ENCODE results near the gene PPP1R1B.

The PPP1R1B gene

DNA sequence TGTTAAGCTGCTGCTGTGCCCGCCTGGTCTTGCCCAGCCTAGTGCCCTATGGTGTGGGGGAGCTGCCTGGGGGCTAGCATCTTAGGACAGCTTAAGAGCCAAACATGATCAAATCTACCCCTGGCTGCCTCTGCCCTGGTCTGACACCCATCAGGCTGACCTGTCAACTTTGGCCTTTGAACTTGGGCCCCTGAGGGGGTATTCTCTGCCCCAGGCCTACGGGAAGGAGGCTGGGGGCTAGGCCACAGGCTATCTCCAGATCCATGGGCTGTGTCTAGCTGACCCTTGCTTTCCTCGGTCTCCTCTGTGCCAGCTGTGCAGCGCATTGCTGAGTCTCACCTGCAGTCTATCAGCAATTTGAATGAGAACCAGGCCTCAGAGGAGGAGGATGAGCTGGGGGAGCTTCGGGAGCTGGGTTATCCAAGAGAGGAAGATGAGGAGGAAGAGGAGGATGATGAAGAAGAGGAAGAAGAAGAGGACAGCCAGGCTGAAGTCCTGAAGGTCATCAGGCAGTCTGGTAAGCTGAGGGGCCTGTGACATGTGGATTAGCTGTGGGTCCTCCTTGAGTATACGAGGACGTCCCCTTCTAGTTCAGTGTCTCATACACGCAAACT, 6.9 kb downstream of the PPP1R1B start:
- no peak for DNase-seq (ENCODE audit: low read depth)

DNA sequence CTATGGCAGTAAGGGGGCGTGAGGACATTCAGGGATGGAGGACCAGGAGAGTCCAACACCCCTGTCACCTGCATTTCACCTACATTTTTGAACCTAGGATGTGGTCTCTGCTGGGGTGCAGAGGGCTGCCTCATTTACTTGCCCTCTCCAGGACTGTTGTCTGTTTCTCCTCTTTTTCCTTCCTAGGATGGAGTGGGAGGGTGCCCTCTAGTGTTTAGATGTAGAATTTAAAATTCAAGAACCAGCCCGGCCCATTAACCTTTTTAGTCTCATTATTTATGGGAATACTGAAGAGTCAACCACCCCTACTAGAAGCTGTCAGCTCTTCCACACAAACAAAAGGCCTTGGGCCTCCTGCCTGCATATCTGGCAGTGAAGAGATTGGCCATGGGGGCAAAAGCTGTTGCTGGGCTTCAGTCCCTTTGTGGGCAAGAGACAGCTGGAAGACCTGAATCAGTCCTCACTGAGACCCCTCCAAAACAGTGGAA, 7.7 kb downstream of the PPP1R1B start:
- DNase-seq (ENCODE audit: low read depth): peak; percentile 55

DNA sequence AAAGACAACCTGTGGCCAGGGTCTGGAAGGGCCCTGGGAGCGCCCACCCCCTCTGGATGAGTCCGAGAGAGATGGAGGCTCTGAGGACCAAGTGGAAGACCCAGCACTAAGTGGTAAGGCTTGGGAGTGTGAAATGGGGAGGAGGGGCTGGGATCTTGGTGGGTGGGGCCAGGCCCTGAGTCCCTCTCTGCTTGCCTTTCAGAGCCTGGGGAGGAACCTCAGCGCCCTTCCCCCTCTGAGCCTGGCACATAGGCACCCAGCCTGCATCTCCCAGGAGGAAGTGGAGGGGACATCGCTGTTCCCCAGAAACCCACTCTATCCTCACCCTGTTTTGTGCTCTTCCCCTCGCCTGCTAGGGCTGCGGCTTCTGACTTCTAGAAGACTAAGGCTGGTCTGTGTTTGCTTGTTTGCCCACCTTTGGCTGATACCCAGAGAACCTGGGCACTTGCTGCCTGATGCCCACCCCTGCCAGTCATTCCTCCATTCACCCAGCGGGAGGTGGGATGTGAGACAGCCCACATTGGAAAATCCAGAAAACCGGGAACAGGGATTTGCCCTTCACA, 8.9 kb downstream of the PPP1R1B start:
- DNase-seq (ENCODE audit: low read depth): no peak

DNA sequence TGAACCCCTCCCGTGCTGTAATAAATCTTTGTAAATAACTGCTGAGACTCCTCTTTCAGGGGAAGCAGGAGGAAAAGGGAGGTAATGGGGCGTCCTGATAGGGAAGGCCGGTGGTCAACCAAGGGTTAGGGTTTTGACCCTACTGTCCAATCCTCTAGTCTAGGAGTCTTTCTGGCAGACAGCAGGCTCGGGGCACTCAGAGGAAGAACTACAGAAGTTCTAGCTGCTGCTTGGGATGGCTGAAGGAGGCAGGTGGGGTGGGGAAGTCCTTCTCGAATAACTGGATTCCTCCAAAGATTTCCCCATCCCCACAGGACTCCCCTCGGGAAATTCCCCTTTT, 9.8 kb downstream of the PPP1R1B start:
- no peak for DNase-seq (ENCODE audit: low read depth)

DNA sequence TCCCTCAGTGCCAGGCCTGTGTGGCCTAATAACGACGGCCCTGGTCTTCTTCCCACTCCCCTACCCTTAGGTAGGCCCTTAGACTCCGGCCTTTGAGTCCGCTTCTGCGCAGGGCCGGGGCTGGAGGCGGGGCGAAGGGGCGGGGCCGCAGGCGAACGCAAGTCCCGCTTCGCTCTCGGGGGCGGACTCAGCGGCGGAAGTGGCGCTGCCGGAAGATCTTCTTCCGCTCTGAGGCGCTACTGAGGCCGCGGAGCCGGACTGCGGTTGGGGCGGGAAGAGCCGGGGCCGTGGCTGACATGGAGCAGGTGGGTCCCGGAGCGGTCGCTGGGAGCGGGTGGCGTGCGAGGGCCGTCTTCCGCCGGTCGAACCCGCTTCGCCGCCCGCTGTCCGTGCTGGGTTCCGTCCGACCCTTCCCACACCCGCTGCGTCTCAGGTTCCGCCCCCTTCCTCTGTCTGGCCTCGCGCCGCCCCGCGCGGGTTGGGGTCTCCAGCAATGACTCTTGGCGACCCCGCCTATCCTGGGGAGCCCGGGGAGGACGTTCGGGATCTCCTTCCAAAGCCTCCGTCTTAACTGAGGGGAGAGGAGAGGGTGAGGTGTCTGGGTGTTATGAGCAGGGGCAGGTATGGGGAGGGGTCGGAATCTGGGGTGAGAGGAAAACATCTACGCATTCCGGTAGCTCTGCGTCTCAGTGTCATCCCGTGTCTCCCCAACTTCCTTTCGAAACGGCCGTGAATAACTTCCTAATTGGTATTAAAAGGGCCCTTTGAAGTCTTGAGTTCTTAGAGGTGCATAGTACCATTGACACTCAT, 10.4 kb downstream of the PPP1R1B start, which contains the start of gene STARD3:
TSS of gene STARD3 (plus strand) at position 218 of the 810 bp plus-strand sequence. CDS start 16,388 bp downstream, outside the sequence.
- peak; percentile 86 for DNase-seq (ENCODE audit: low read depth)

DNA sequence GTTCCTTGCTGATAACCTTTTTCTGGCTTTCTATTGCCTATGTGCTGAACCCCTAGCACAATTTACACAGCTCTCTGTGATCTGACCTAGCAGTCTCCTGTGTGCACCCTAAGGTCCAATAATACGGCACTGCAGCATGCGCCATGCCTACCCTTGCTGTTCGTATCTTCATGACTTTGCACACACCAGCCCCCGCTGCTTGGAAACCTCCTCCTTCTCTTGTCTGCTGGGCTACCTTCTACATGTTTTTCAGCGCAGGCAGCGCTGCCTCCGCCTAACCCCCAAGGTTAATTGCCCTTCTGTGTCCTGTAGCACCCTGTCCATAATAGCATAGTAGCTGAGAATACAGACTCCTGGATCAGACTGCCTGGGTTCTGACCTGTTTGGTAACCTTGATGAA, 11.6 kb downstream of the PPP1R1B start:
- no peak for DNase-seq (ENCODE audit: low read depth)

DNA sequence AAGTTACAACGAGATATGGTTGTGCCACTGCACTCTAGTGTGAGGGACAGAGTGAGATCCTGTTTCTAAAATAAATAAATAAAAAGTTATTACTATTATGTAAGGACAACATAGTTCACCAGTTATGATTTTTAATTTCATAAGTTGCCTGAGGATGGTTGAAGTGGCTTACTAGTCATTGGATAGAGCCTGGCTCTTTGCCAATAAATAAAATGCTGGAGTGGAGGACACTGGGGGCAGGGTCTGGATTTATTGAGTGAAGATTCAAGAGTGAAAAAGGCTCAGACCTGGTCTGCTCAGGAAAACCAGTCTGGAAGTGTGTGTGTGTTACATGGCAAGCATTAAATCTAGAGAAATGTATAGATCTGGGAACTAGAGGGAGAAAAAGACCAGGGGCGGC, 12.3 kb downstream of the PPP1R1B start:
- DNase-seq (ENCODE audit: low read depth): no peak

DNA sequence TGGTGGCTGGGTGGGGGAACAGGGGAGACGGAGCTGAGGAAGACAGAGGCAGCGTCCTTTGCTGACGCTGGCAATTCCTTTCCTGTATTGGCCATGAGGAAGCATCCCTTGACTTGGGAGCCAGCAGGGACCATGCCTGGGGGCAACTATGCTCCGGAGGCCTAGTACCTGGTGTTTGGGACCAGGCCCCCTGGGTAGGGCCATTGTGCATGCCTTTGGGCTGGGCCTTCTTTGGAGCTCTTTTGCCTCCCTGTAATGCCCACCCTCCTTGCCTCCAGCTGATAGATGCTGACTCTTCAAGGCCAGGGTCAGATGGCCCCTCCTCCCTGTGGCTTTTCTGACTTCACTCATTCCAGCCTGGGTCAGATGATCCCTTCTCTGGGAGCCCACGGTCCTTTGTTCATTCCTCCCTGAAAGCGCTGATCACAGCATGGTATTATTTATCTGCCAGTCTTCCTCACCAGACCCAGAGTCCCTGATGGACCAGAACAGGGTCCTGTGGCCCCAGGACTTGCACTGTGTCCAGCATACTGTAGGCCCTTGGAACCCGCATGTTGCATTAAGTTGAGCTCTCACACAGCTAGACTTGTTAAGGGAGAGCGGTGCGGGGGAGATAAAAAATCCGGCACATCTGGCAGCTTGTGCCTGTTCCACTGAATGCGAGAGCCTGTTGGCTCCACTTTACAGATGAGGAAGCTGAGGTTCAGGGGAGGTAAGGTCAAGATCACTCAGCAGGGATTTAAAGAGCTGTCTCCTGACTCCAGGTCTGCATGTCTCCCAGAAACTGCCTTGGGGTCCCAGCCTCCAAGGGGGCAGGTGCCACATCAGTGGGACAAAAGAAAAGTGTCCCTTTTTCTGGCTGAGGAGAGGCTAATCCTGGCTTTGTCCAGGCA, 13.1 kb downstream of the PPP1R1B start:
- DNase-seq (ENCODE audit: low read depth): no peak

DNA sequence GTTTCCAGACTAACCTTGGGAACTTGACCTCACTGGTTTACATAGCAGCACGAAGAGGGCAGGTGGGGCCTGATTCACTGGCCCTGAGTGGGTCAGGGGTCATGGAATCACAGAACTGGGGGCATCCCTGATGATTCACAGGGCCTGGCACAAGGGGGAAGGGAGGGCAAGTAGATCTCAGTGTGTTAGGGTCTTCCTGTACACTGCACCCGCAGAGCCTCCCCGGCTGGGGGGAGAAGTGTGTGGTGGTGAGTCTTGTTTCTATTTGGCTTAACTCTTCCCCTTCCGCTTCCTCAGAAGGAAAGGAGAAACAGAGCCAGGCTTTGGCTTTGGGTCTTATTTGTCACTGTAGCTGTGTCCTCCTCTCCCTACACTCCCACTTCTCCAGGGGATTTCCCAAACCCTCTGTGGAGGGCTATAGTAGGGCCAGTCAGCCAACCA, 13.9 kb downstream of the PPP1R1B start:
- no peak for DNase-seq (ENCODE audit: low read depth)

DNA sequence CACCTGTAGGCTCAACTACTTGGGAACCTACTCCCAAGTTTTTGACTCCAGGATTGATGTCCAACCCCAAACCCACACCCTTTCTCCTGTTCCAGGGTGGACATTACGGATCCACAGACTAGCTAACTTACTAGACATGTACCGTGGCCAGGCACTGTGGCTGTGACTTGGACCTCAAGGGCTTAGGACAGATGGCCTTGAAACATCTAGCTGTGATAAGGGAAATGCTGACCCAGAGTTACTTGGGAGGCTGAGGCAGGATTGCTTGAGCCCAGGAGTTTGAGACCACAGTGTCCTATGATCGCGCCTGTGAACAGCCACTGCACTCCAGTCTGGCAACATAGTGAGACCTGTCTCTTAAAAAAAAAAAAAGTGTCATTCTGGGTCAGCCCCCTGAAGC, 14.3 kb downstream of the PPP1R1B start:
- no peak for DNase-seq (ENCODE audit: low read depth)

DNA sequence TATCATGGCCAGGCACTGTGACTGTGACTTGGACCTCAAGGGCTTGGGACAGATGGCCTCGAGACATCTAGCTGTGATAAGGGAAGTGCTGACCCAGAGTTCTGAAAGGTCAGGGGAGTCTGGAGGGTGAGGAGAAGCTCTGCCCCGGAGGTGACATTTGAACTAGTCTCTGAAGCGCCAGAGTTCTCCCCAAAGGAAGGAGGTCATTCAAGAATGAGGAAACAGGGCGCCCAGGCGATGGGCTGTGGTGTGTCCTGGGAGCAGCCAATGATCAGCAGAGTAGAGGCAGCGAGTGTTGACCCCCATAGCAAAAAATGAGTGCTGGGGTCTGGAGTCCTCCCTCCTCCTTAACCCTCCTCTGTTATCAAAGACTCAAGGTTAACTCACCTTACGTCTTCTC, 15.1 kb downstream of the PPP1R1B start:
- no peak for DNase-seq (ENCODE audit: low read depth)

DNA sequence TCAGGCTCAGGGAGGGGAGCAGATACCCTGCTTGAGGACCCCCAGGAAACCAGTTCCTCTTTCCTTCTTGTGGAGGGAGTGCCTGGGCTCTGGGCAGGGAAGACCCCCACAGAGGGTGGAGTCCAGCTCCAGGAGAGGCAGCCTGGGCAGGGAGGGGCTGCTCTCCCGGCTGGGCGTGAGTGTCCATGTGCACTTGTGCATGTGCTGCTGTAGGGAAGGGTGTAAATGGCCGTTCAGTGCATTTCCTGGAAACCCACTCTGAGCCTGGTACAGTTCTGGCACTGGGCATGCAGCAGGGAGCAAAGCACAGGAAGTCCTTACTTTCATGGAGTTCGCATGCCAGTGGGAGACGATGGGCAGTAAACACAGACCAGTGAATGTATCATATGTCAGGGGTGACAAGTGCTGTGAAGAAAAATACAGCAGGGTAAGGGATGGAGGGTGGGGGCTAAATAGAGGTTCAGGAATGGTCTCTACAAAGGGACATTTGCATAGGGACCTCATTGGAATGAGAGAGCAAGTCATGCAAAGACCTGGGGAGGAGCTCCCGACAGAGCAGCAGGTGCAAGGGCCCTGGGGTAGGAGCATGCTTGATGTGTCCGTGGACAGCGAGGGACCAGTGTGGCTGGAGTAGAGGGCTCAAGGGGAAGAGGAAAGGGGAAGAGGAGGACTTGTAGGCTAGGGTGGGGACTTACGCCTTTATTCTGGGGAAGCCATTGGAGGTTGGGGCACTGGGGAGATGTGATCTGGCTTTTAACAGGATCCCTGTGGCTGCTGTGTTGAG, 15.7 kb downstream of the PPP1R1B start:
- DNase-seq (ENCODE audit: low read depth): no peak

DNA sequence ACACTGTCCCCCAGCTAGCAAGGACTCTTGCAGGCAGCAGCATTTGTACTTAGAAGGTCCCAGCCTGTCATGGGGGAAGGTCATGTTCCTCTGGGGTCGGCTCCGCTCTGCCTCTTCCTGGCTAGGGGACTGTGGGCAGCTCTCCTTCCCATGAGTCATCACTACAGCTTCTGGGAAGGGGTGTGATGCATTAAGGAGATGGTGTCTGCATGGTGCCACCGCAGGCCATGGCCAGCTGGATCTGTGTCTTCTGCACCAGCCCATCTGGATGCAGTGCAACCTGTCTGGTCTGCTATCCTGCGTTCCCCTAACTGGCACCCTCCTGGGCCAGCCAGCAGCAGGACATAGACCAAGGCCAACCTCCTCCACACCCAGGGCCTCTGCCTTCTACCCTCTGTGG, 16.5 kb downstream of the PPP1R1B start:
- peak; percentile 61 for DNase-seq (ENCODE audit: low read depth)

DNA sequence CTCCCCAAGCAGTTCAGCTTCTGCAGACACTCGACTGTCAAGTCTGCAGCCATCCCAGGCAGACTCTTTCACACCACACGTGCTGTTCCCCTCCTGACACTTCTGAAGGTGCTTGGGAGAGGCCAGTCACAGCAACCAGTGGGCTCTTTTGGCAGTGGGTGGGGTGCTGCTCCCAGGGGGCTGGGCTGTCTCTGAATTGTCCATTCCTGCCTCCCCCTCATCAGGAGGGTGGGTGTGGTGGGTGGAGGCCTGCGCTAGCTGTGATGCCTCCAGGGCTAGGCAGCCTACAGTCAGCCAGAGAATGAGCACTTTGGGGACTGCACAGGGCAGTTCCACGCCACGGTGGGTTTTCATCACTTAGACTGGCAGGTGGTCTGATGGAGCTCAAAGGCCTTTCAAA, 20.5 kb downstream of the PPP1R1B start:
- DNase-seq (ENCODE audit: low read depth): no peak

DNA sequence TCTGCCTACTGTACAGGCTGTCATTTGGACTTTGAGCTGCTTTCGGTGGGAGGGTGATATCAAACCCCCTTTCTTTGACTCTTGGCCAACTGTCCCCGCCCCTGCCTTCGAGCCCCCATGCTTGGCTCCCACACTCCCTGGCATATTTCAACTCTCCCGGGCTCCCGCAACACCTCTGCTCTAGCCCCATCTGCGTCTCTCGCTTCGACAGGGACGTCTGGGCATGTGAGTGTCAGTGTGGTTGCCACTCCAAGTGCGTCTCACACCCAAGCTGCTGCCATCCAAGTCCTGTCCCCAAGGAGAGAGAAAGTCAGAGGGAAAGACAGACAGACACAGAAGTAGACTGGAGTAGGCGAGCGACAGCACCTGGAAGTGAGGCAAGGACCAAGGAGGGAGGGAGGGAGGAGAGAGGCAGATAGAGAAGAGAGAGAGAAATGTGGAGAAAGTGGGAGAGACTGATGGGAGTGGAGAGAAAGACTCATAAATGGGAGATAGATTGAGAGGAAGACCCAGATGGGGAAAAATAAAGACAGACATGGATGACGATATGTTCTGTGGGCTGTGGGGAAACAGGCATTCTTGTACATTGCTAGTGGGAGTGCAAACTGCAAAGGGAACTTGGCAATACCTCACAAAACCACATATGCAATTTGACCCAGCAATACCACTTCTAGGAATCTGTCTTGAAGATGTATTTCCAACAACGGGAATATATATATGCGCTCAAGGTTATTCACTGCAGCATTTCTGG, 22.0 kb downstream of the PPP1R1B start:
- no peak for DNase-seq (ENCODE audit: low read depth)

DNA sequence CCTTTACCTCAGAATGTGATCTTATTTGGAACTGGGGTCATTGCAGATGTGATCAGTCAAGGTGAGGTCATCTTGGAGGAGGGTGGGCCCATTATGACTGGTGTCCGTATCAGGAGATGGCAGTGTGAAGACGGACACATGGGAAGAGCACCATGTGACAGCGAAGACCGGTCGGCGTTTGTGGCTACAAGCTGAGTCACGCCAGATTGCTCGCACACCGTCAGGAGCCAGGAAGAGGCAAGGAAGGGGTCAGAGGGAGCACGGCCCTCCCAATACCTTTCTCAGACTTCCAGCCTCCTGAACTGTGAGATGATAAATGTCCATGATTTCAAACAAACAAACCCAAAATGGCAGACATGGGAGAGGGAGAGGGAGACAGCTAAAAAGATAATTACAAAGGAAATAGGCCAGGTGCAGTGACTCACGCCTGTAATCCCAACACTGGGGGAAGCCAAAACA, 23.4 kb downstream of the PPP1R1B start:
- DNase-seq (ENCODE audit: low read depth): no peak

DNA sequence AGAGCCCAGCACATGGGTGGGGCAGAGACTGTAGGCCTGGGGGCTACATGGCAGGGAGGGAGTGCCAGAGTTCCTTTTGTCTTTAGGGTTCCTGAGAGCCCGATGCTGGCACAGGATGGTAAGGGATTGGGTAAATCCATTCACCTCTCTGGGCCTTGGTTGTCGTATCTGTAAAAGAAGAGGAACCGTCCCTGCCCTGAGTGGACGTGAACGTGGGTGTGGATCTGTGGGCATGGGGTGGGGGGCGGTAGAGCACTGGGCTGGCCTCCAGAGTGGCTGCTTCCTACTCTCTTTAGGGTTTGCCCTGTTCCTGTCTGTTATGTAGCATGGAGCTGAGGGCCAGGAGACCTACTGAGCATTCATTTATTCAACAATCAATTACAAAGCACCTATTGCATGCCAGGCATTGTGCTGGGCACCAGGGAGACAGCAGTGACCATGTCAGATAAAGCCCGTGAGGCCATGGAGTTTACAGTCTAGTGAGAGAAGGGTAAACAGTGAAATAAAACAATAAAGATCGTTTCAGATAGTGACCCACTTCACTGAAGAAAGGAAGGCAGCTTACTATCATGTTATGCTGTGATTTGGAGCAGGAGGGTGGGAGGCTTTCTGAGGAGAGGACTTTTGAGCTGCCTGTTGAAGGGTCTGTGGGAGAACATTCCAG, 25.3 kb downstream of the PPP1R1B start:
- DNase-seq (ENCODE audit: low read depth): no peak

DNA sequence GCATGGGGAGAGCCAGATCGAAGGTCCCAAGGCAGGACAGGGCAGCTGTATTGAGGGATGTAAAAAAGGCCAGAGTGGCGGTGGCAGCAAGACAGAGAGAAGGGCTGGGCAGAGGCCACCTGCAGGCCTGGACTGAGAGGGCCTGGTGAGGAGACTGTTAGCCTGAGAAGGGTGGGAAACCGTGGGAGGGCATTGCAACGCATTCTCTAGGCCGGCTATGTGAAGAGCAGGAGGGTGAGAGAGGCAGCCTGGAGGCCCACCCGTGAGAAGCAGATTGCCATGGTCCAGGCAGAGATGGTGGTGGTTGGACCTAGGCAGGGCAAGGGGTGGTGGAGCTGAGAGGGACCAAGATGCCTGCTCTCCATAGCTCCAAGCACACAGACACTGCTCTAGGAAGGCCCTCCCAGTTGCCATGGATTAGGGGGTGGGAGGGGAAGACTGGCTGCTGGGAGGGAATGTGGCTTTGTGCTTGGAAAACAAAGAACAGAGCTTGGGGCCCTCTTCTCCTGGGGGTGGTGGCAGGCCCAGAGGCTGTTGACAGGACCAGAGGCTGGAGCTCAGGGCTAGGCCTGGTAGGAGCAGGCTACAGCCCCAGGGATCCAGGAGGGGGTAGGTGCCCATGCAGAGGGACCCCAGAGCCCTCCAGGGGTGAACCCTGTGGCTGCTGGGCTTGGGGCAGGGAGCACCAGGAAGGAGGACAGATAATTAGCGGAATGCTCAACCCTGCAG, 26.0 kb downstream of the PPP1R1B start:
- no peak for DNase-seq (ENCODE audit: low read depth)

DNA sequence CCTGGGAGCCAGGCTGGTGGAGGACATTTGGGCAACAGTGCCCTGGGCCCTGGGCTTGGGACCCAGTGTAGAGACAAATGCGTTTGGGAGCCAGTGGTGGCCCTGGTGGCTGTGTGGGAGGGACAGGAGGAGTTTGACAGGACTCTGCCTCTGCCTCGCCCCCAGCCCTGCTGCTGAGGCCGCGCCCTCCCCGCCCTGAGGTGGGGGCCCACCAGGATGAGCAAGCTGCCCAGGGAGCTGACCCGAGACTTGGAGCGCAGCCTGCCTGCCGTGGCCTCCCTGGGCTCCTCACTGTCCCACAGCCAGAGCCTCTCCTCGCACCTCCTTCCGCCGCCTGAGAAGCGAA, 26.5 kb downstream of the PPP1R1B start:
- no peak for DNase-seq (ENCODE audit: low read depth)
